GM18868 (cell line): Measurements from ENCODE around the gene ATXN7.
A peak's percentile ranks its signal among the peaks of the same experiment; 100 is the strongest.

ENCODE experiments used
- ATAC-seq: cut with Tn5 transposase; IDR thresholded peaks from one replicate; pipeline ENCODE4 v1.9.1; 2021; ENCODE audit warnings: mild to moderate bottlenecking, moderate library complexity; ENCODE audit not compliant: unreplicated experiment

ATXN7 gene

GRCh38 chr3:64010199-64010598 lies 146.5 kb downstream of the ATXN7 start:
- no peak for ATAC-seq

- no peak for ATAC-seq
Observed at GRCh38 chr3:64011685-64012084, 148.0 kb downstream of the ATXN7 start.

GRCh38 chr3:64016941-64017620 lies 153.4 kb downstream of the ATXN7 start:
- ATAC-seq = no peak

GRCh38 chr3:64019271-64019670 lies 155.6 kb downstream of the ATXN7 start:
- ATAC-seq = no peak

- ATAC-seq = no peak
Observed at GRCh38 chr3:64019879-64020278, 156.2 kb downstream of the ATXN7 start.

- ATAC-seq = no peak
Observed at GRCh38 chr3:64021922-64022321, 158.3 kb downstream of the ATXN7 start.

GRCh38 chr3:64022451-64023186 lies 159.0 kb downstream of the ATXN7 start:
- ATAC-seq = no peak

- ATAC-seq = peak; percentile 97
Observed at GRCh38 chr3:64023187-64023860, 159.7 kb downstream of the ATXN7 start, which contains the start of gene PSMD6. TSS of gene PSMD6 (minus strand) at chr3:64023494. CDS start at chr3:64023419, 75 bp downstream.

GRCh38 chr3:64023861-64024223 lies 160.2 kb downstream of the ATXN7 start:
- no peak for ATAC-seq

GRCh38 chr3:64026346-64026745 lies 162.7 kb downstream of the ATXN7 start:
- ATAC-seq = no peak

- ATAC-seq = no peak
Observed at GRCh38 chr3:64027658-64028057, 164.0 kb downstream of the ATXN7 start.

- ATAC-seq = no peak
Observed at GRCh38 chr3:64028754-64029153, 165.1 kb downstream of the ATXN7 start.

- ATAC-seq = no peak
Observed at GRCh38 chr3:64029287-64029686, 165.6 kb downstream of the ATXN7 start.

- peak; percentile 99 for ATAC-seq
Observed at GRCh38 chr3:64030741-64031140, 167.1 kb downstream of the ATXN7 start.

- no peak for ATAC-seq
Observed at GRCh38 chr3:64031540-64032508, 168.2 kb downstream of the ATXN7 start.

- no peak for ATAC-seq
Observed at GRCh38 chr3:64033069-64033468, 169.4 kb downstream of the ATXN7 start.

- no peak for ATAC-seq
Observed at GRCh38 chr3:64037084-64037483, 173.4 kb downstream of the ATXN7 start.

- no peak for ATAC-seq
Observed at GRCh38 chr3:64038253-64038767, 174.6 kb downstream of the ATXN7 start.

GRCh38 chr3:64039332-64039731 lies 175.7 kb downstream of the ATXN7 start:
- ATAC-seq = peak; percentile 47

- peak; percentile 49 for ATAC-seq
Observed at GRCh38 chr3:64039981-64040733, 176.5 kb downstream of the ATXN7 start.
